H1 (cell line): ENCODE results near the gene SETX. TPM values are rescaled to one million over a fixed set of nuclear protein-coding genes. Genes with fewer than 3 reads are reported as not detected.

Experiments used
- ASH2L ChIP-seq: fragments of 200-600, 300-600 bp; sonication (generic); IDR thresholded peaks from one replicate; pipeline ENCODE4 v1.7.1; 2017; ENCODE audit warnings: low read length
- ATF2 ChIP-seq: IDR thresholded peaks from 2 replicates; pipeline ENCODE4 v1.6.1; 2012; ENCODE audit warnings: low read length, inconsistent platforms
- CBX5 ChIP-seq: fragments of 300-800, 300-1000 bp; sonication (generic); IDR thresholded peaks from 2 replicates; pipeline ENCODE4 v1.7.1; 2016; ENCODE audit warnings: antibody characterized with exemption, low read length, low read depth
- CHD7 ChIP-seq: fragments of 300-600 bp; sonication (generic); IDR thresholded peaks from 2 replicates; pipeline ENCODE4 v1.7.1; 2012; ENCODE audit warnings: low read length, moderate library complexity, mild to moderate bottlenecking, inconsistent platforms; ENCODE audit not compliant: insufficient replicate concordance
- EP300 ChIP-seq, 2 experiments: IDR thresholded peaks; 1 replicate in 1 of 2; 2 replicates in 1 of 2; pipeline ENCODE4 v1.6.1; 2011 to 2012; ENCODE audit warnings: low read depth in 2 of 2, low read length in 2 of 2, mild to moderate bottlenecking in 2 of 2, borderline replicate concordance in 1 of 2, inconsistent platforms in 1 of 2, moderate library complexity in 1 of 2
- POLR2AphosphoS5 ChIP-seq: IDR thresholded peaks from 2 replicates; pipeline ENCODE4 v1.6.1; 2011; ENCODE audit warnings: low read depth, low read length
- SIN3A ChIP-seq, 2 experiments: IDR thresholded peaks in 1 of 2; conservative IDR thresholded peaks in 1 of 2; 2 replicates each; pipeline ENCODE4 v1.6.1; 2011 to 2012; ENCODE audit warnings: low read length in 2 of 2, improper control_type of control experiment in 1 of 2, low read depth in 1 of 2, mild to moderate bottlenecking in 1 of 2
- SP2 ChIP-seq: IDR thresholded peaks from 2 replicates; pipeline ENCODE4 v1.6.1; 2012; ENCODE audit warnings: mild to moderate bottlenecking, low read length, inconsistent platforms
- SRF ChIP-seq: IDR thresholded peaks from 2 replicates; pipeline ENCODE4 v1.6.1; 2011; ENCODE audit warnings: mild to moderate bottlenecking, low read depth, low read length, moderate library complexity
- polyA plus RNA-seq, 7 experiments: library from polyadenylated mRNA; depleted of rRNA in 3 of 7; stranded (reverse) in 5 of 7; unstranded in 2 of 7; fragments of >200 nt in 5 of 7; fragments of 200-250 nt in 2 of 7; gene quantifications; 1 replicate in 5 of 7; 2 replicates in 1 of 7; 4 replicates in 1 of 7; pipeline versions ENCODE4 v1.2.1 to v1.2.3, GENCODE V29; 2011 to 2013; ENCODE audit warnings: missing spikeins in 2 of 7, mixed read lengths in 2 of 7
- total RNA-seq: library from RNA; stranded (reverse); fragmentation: NEBNext Ultra II Directional; extraction: Animal tissue kit (Norgen Biotek cat#: 25700); gene quantifications from 2 replicates; pipeline ENCODE4 v1.2.1, GENCODE V29; 2021

SETX gene
- total and polyA plus RNA-seq, 2 of the 8 experiments (the other 6 are each of a cell fraction or from before 2014, with no cell fraction given), result 15.1 to 37.9 TPM

GRCh38 chr9:132232522-132232921, 122.3 kb downstream of the SETX start (continued):
- TF ChIP-seq CHD7 (no peak), ASH2L (no peak), EP300 (IDR thresholded peaks at IDR 0.05; ENCODE audit: borderline replicate concordance in 1 of 2, low read depth in 2 of 2, low read length in 2 of 2) (no peak), SIN3A (conservative IDR thresholded peaks at IDR 0.05 in 1 of 2, IDR thresholded peaks at IDR 0.05 in 1 of 2; ENCODE audit: low read depth in 1 of 2, low read length in 2 of 2) (no peak), CBX5 (no peak), SRF (no peak), POLR2AphosphoS5 (no peak), SP2 (no peak), ATF2 (no peak)
